Sigmoid colon (tissue), 7 donors: ENCODE data around the gene TPK1. TPM values are rescaled to one million over a fixed set of nuclear protein-coding genes. Genes with fewer than 3 reads are reported as not detected.

Experiments used
- DNase-seq: peaks from one replicate; pipeline ENCODE4 v3.0.0-alpha.2; 2019
- H3K27ac ChIP-seq, 4 donors: fragments of 200-600 bp; sonication (generic); one replicate each; pipeline ENCODE4 v1.5.1; 2016 to 2019; ENCODE audit warnings: mild to moderate bottlenecking in 1 of 4
- H3K27me3 ChIP-seq, 3 donors: fragments of 200-600 bp; sonication (generic); one replicate each; pipeline ENCODE4 v1.5.1; 2019; ENCODE audit warnings: mild to moderate bottlenecking in 1 of 3
- H3K36me3 ChIP-seq, 4 donors: fragments of 200-600 bp; sonication (generic); one replicate each; pipeline ENCODE4 v1.5.1; 2016 to 2019
- H3K4me1 ChIP-seq, 4 donors: fragments of 200-600 bp; sonication (generic); one replicate each; pipeline ENCODE4 v1.5.1; 2017 to 2019
- H3K4me3 ChIP-seq, 4 donors: fragments of 200-600 bp; sonication (generic); one replicate each; pipeline ENCODE4 v1.5.1; 2017 to 2019; ENCODE audit warnings: mild to moderate bottlenecking in 2 of 4, moderate library complexity in 1 of 4
- H3K9me3 ChIP-seq, 4 donors: fragments of 200-600 bp in 3 of 4; sonication (generic) in 3 of 4; one replicate each; pipeline versions ENCODE4 v1.5.1 to v1.6.1; 2013 to 2019
- EP300 ChIP-seq, 4 donors: sonication (generic); formaldehyde crosslinking; IDR thresholded peaks; one replicate each; pipeline ENCODE4 v1.6.1; 2017; ENCODE audit warnings: antibody characterized with exemption in 4 of 4
- POLR2A ChIP-seq, 2 donors: fragments of 450-650 bp; IDR thresholded peaks; one replicate each; pipeline ENCODE4 v1.6.1; 2016; ENCODE audit warnings: antibody characterized with exemption in 2 of 2, mild to moderate bottlenecking in 2 of 2, moderate library complexity in 2 of 2
- POLR2AphosphoS5 ChIP-seq, 4 donors: sonication (generic); formaldehyde crosslinking; IDR thresholded peaks; one replicate each; pipeline ENCODE4 v1.6.1; 2017; ENCODE audit warnings: antibody characterized with exemption in 4 of 4
- WGBS, 2 donors: extraction: QIAGEN DNeasy Blood & Tissue Kit; methylation state at CpG; one replicate each; pipeline ENCODE4 v1.1.7; 2013; 5-methylcytosine and 5-hydroxymethylcytosine counted together
- intact Hi-C: fragments of 100-400 bp; cut with DNase I; formaldehyde crosslinking; loops from one replicate; pipeline ENCODE4 v1.15.1; 2023
- polyA plus RNA-seq, 3 donors: library from polyadenylated mRNA; stranded (reverse); fragments of 200-250 nt; gene quantifications; one replicate each; pipeline ENCODE4 v1.2.3, GENCODE V29; 2013
- total RNA-seq, 4 donors: library from RNA; depleted of rRNA; stranded (reverse); fragments of >200 nt; gene quantifications; one replicate each; pipeline ENCODE4 v1.1.0, GENCODE V29; 2016
- TF ChIP-seq, protein P1 (sequence below), 4 experiments: fragments of 450-650 bp in 3 of 4; fragments of 200-600 bp in 1 of 4; IDR thresholded peaks; one replicate each; pipeline ENCODE4 v1.5.1; 2016 to 2019; ENCODE audit warnings: antibody characterized with exemption in 4 of 4, mild to moderate bottlenecking in 3 of 4, moderate library complexity in 2 of 4
- donor health status: healthy with polysubstance abuse.
- donor health status: Bipolar disorder and iron deficiency.
- donor health status: healthy.

TPK1 gene
- total and polyA plus RNA-seq, 7 donors, result 4.1 to 14.3 (median 7.2) TPM

DNA sequence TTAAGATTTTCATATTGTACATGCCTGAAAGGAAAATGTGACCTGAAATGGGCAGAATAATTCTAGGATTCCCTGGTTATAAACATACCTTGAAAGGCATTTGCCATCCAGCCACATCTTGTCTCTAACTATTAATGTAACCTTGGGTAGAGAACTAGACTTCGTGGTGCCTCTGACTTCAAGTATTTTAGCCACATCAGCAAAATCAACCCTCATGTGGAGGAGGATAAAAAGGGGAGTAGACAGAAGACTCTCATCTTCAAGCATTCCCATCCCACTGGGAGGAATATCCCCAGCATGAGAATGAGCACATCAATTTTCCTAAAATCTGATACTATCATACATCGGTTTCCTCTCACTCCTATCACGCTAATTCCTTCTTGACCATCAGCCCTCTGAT is 267.6 kb downstream of the TPK1 start:
- no peaks in the 10 kb centered on the region for H3K36me3 ChIP-seq
- no peak overlapping the region for H3K4me3 ChIP-seq
- no peaks in the 10 kb centered on the region for H3K27me3 ChIP-seq
- TF ChIP-seq, protein P1, sequence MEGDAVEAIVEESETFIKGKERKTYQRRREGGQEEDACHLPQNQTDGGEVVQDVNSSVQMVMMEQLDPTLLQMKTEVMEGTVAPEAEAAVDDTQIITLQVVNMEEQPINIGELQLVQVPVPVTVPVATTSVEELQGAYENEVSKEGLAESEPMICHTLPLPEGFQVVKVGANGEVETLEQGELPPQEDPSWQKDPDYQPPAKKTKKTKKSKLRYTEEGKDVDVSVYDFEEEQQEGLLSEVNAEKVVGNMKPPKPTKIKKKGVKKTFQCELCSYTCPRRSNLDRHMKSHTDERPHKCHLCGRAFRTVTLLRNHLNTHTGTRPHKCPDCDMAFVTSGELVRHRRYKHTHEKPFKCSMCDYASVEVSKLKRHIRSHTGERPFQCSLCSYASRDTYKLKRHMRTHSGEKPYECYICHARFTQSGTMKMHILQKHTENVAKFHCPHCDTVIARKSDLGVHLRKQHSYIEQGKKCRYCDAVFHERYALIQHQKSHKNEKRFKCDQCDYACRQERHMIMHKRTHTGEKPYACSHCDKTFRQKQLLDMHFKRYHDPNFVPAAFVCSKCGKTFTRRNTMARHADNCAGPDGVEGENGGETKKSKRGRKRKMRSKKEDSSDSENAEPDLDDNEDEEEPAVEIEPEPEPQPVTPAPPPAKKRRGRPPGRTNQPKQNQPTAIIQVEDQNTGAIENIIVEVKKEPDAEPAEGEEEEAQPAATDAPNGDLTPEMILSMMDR (IDR thresholded peaks at IDR 0.05), result no peak
- TF ChIP-seq POLR2A (IDR thresholded peaks at IDR 0.05) (no peak), POLR2AphosphoS5 (IDR thresholded peaks at IDR 0.05) (no peak), EP300 (IDR thresholded peaks at IDR 0.05) (no peak)
- DNase-seq, result no peak
- H3K9me3 ChIP-seq, result no peaks in the 10 kb centered on the region
- 92 to 95% methylated on average over 3 of the region's 3 CpGs for WGBS, 2 donors
- H3K27ac ChIP-seq, result no peak overlapping the region
- intact Hi-C loops, result no loop called here
- no peaks in the 10 kb centered on the region for H3K4me1 ChIP-seq

DNA sequence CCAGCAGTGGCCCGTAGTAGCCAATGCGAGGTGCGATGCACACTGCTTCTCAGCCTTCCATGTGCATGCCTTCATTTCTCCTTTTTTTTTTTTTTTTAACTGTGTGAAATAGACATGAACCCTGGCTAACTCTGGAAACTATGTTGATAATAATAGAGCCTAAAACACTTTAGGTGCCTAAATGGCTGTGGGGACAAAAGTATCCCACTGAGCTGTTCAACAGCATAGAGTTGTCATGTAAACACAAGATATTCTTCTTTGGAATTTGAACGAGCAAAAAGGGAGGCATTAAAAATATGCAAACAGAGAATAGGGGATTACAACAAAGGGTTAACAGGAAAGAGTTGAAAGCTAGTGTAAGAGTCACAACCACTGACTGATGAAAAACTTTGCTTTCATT is 270.3 kb downstream of the TPK1 start:
- Histone ChIP-seq H3K27ac (no peak overlapping the region), H3K9me3 (no peaks in the 10 kb centered on the region)
- TF ChIP-seq EP300 (IDR thresholded peaks at IDR 0.05) (no peak), POLR2AphosphoS5 (IDR thresholded peaks at IDR 0.05) (no peak), POLR2A (IDR thresholded peaks at IDR 0.05) (no peak)
- TF ChIP-seq, protein P1 (IDR thresholded peaks at IDR 0.05), result no peak

DNA sequence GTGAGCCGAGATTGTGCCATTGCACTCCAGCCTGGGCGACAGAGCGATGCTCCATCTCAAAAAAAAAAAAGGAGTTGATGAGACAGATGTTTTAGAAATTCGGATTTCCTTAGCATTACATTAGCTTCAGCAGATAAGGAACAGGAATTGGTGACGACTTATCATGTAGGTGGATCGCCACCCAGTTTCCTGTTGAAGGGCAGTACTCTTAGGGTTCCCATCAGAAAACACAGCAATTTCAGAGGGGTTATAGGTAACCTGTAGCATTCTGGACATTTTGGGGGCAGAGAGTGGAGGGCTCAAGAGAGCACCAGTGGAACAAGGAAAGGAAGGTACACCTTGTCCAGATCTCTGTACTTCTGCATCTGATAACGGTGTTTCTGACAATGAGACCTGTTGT is 286.0 kb downstream of the TPK1 start:
- H3K4me3 ChIP-seq, result no peak overlapping the region
- 69 to 93% methylated on average over 7 of the region's 7 CpGs for WGBS, 2 donors
- no peak overlapping the region for H3K27ac ChIP-seq
- peaks cover 0 to 6% (median 5%) of the 10 kb centered on the region in 4 donors for H3K4me1 ChIP-seq
- DNase-seq, result no peak
- TF ChIP-seq EP300 (IDR thresholded peaks at IDR 0.05) (no peak), POLR2AphosphoS5 (IDR thresholded peaks at IDR 0.05) (no peak), POLR2A (IDR thresholded peaks at IDR 0.05) (no peak)
- TF ChIP-seq, protein P1 (IDR thresholded peaks at IDR 0.05), result no peak
- H3K9me3 ChIP-seq, result no peaks in the 10 kb centered on the region
- H3K36me3 ChIP-seq, result no peaks in the 10 kb centered on the region
- intact Hi-C loops, result no loop called here
- no peaks in the 10 kb centered on the region for H3K27me3 ChIP-seq

More for the DNA sequence above, 270.3 kb downstream of the TPK1 start:
- Histone ChIP-seq H3K4me3 (no peak overlapping the region), H3K36me3 (no peaks in the 10 kb centered on the region), H3K4me1 (no peaks in the 10 kb centered on the region), H3K27me3 (no peaks in the 10 kb centered on the region)
- DNase-seq, result no peak
- intact Hi-C loops, result no loop called here
- WGBS, 2 donors, result 89 to 94% methylated on average over 4 of the region's 4 CpGs

DNA sequence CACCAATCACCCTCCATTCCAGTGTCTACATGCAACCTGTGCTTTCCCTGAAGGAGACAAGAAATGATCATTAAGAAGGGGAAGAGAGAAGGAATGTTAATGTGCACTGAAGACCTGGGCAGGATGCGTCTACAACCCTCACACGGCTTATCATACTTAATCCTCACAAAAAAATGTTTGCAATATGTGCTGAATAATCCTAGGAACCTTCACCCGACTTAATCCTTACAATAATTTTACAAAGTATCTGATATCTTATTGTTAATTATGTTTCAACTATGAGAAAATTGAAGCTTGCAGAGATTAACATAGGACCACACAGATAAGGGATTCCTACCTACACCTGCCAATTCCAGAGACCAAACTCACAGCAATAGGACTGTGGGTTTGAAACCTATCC is 287.3 kb downstream of the TPK1 start:
- Histone ChIP-seq H3K27ac (no peak overlapping the region), H3K9me3 (no peaks in the 10 kb centered on the region), H3K27me3 (no peaks in the 10 kb centered on the region), H3K36me3 (no peaks in the 10 kb centered on the region), H3K4me1 (peaks cover 0 to 6% (median 5%) of the 10 kb centered on the region in 4 donors), H3K4me3 (no peak overlapping the region)
- intact Hi-C loops, result no loop called here
- 95 to 97% methylated on average over 3 of the region's 3 CpGs for whole genome bisulfite sequencing, 2 donors
- no peak for DNase-seq
- TF ChIP-seq, protein P1 (IDR thresholded peaks at IDR 0.05), result no peak
- no peak for TF ChIP-seq EP300 (IDR thresholded peaks at IDR 0.05)
- TF ChIP-seq POLR2AphosphoS5 (IDR thresholded peaks at IDR 0.05), result no peak
- no peak for TF ChIP-seq POLR2A (IDR thresholded peaks at IDR 0.05)

DNA sequence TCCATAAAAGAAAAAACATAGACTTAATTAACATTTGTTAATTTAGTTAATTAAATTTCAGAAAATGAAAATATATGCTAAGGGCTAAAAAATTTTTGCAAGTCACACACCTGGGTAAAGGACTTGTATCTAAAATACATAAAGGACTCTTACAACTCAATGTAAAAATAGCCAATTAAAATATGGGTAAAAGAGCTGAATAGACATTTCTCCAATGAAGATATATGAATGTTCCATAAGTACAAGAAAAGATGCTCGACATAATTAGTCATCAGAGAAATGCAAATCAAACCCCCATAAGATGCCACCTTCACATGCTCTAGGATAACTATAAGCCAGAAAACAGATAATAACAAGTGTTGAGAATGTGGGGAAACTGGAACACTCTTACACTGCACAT is 288.0 kb downstream of the TPK1 start:
- 95% methylated on average over 1 of the region's 1 CpG for WGBS, 2 donors
- DNase-seq, result no peak
- H3K4me1 ChIP-seq, result peaks cover 0 to 6% (median 5%) of the 10 kb centered on the region in 4 donors

More for the DNA sequence above, 288.0 kb downstream of the TPK1 start:
- Histone ChIP-seq H3K27me3 (no peaks in the 10 kb centered on the region), H3K4me3 (no peak overlapping the region), H3K9me3 (no peaks in the 10 kb centered on the region), H3K36me3 (no peaks in the 10 kb centered on the region), H3K27ac (no peak overlapping the region)
- TF ChIP-seq EP300 (IDR thresholded peaks at IDR 0.05), result no peak
- intact Hi-C loops, result no loop called here
